Measurements from ENCODE around the gene E2F6. TPM values are rescaled to one million over a fixed set of nuclear protein-coding genes. Genes with fewer than 3 reads are reported as not detected.
"Not testable (repeated sequence)": the region's sequence is repeated elsewhere in the genome, so short reads cannot be mapped to it uniquely, and the experiment has no call there.

Gene E2F6
- total RNA-seq, 1 donor from 2014 or later = 22.1 TPM

DNA sequence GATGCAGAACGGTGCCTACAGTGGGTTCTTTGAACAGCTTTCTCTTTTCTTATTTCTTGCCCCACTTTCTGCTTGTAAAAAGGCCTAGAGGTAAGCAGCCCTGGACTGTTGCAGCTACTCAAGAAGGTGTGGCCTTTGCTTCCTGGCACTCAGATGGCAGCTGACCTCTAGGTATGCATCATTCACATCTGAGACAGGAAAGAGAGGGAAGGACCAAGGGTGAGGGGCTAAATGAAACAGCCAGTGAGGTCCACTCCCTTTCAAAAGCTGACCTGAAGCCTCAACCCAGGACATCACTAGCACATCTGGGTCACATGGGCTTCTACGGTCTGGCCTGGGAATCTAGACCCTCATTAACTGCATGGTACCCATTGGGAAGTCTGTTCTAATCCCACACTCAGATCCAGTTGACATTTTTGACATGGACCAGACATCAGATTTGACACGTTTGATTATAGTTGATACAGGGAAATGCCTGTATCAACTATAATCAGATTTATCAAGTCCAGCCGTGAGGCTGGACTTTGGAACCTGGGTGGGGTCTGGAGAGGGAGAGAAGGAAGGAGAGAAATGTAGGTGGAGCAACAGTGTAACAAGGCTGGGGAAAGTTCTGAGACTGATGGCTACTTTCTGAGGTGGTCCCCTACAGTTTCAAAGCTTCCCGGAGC is 60.2 kb downstream of the E2F6 start:
- H3K4me1 ChIP-seq (ENCODE audit: insufficient read depth, low read length) = no peaks in the 10 kb centered on the region
- H3K4me2 ChIP-seq (ENCODE audit: low read length) = no peak overlapping the region
- Mint-ChIP-seq H3K36me3 (ENCODE audit: low read depth, unreplicated experiment) (no peaks in the 10 kb centered on the region), H3K27ac (ENCODE audit: unreplicated experiment) (no peak overlapping the region), H3K4me1 (ENCODE audit: low read depth, unreplicated experiment) (peaks cover 29% of the 10 kb centered on the region), H3K27me3 (ENCODE audit: low read depth, unreplicated experiment) (no peaks in the 10 kb centered on the region), H3K4me3 (ENCODE audit: unreplicated experiment) (no peak overlapping the region), H3K9me3 (ENCODE audit: unreplicated experiment) (peaks cover 6% of the 10 kb centered on the region)
- no peaks in the 10 kb centered on the region for H3K79me2 ChIP-seq (ENCODE audit: insufficient read depth, low read length)
- no peaks in the 10 kb centered on the region for H4K20me1 ChIP-seq (ENCODE audit: insufficient read depth, low read length)
- no peak overlapping the region for H3K4me3 ChIP-seq (ENCODE audit: insufficient read depth, low read depth, low read length)
- H3K27ac ChIP-seq (ENCODE audit: low read depth, low read length) = no peak overlapping the region
- no peak overlapping the region for H2AFZ ChIP-seq (ENCODE audit: low read depth, low read length)
- no peaks in the 10 kb centered on the region for H3K27me3 ChIP-seq (ENCODE audit: insufficient read depth, low read length)
- no peak for TF ChIP-seq EZH2 (IDR thresholded peaks at IDR 0.05; ENCODE audit: insufficient read depth, low read length)
- TF ChIP-seq, protein P1, sequence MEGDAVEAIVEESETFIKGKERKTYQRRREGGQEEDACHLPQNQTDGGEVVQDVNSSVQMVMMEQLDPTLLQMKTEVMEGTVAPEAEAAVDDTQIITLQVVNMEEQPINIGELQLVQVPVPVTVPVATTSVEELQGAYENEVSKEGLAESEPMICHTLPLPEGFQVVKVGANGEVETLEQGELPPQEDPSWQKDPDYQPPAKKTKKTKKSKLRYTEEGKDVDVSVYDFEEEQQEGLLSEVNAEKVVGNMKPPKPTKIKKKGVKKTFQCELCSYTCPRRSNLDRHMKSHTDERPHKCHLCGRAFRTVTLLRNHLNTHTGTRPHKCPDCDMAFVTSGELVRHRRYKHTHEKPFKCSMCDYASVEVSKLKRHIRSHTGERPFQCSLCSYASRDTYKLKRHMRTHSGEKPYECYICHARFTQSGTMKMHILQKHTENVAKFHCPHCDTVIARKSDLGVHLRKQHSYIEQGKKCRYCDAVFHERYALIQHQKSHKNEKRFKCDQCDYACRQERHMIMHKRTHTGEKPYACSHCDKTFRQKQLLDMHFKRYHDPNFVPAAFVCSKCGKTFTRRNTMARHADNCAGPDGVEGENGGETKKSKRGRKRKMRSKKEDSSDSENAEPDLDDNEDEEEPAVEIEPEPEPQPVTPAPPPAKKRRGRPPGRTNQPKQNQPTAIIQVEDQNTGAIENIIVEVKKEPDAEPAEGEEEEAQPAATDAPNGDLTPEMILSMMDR (IDR thresholded peaks at IDR 0.05; ENCODE audit: insufficient read depth, low read depth, low read length) = no peak
- H3K9me3 ChIP-seq (ENCODE audit: insufficient read depth, low read depth, low read length) = no peaks in the 10 kb centered on the region
- H3K36me3 ChIP-seq (ENCODE audit: insufficient read depth, low read length) = no peaks in the 10 kb centered on the region
- no peak overlapping the region for H3K9ac ChIP-seq (ENCODE audit: low read length)
- FAIRE-seq = no peak
- no peak for DNase-seq (ENCODE audit: low read depth)

DNA sequence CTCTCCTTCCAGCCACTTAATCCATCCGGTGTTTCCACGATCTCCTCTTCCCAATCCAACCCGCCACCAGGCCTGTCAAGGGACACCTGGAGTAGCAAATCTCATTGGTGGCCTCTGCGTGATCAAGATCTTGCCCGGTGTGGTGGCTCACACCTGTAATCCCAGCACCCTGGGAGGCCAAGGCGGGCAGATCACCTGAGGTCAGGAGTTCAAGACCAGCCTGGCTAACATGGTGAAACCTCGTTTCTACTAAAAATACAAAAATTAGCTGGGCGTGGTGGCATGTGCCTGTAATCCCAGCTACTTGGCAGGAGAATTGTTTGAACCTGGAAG is 60.9 kb downstream of the E2F6 start:
- H3K36me3 ChIP-seq (ENCODE audit: insufficient read depth, low read length); H2AFZ ChIP-seq (ENCODE audit: low read depth, low read length); H3K27ac ChIP-seq (ENCODE audit: low read depth, low read length); H4K20me1 ChIP-seq (ENCODE audit: insufficient read depth, low read length); DNase-seq (ENCODE audit: low read depth); H3K9me3 Mint-ChIP-seq (ENCODE audit: unreplicated experiment); H3K36me3 Mint-ChIP-seq (ENCODE audit: low read depth, unreplicated experiment); H3K27me3 Mint-ChIP-seq (ENCODE audit: low read depth, unreplicated experiment); H3K4me3 Mint-ChIP-seq (ENCODE audit: unreplicated experiment); H3K4me2 ChIP-seq (ENCODE audit: low read length); H3K4me3 ChIP-seq (ENCODE audit: insufficient read depth, low read depth, low read length); H3K79me2 ChIP-seq (ENCODE audit: insufficient read depth, low read length); H3K27me3 ChIP-seq (ENCODE audit: insufficient read depth, low read length); H3K4me1 ChIP-seq (ENCODE audit: insufficient read depth, low read length); H3K27ac Mint-ChIP-seq (ENCODE audit: unreplicated experiment); FAIRE-seq; H3K9ac ChIP-seq (ENCODE audit: low read length); H3K9me3 ChIP-seq (ENCODE audit: insufficient read depth, low read depth, low read length): not testable (repeated sequence)
- peaks cover 23% of the 10 kb centered on the region for H3K4me1 Mint-ChIP-seq (ENCODE audit: low read depth, unreplicated experiment)

DNA sequence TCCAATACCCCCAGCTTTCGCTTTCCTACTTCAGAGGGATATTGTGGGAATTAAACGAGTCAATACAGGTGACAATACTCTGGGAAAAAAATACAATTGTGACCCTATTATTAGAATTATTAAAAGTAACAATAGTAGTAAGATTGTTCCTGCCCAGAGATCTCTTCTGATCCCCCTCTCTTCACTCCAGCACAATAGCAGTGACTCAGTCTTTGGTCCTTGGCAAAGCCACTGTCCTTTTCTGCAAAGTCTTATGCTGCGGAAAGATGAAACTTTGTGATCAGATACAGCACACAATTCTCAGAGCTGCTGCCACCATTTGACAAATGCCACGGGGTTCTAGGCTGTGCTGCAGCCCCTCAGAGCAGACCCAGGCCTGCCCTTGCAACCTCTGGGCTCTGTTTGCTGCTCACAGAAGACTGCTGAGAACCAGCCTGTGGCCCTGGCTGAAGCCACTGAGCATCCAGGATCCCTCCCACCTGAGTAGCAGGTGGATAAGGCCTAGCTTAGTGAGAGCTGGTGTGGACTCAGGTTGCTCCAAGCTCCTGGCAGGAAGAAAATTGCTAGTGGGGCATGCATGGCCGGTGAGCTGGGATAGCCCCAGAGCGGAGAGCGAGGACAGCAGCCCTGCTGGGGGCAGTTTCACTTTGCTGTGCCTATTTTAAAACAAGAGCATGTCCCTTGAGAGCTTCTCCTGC is 61.4 kb downstream of the E2F6 start:
- FAIRE-seq = no peak

More for the DNA sequence above, 61.4 kb downstream of the E2F6 start:
- Histone ChIP-seq H3K27me3 (ENCODE audit: insufficient read depth, low read length) (no peaks in the 10 kb centered on the region), H3K4me1 (ENCODE audit: insufficient read depth, low read length) (no peaks in the 10 kb centered on the region), H3K27ac (ENCODE audit: low read depth, low read length) (no peak overlapping the region), H2AFZ (ENCODE audit: low read depth, low read length) (peak overlapping the region; percentile 54), H3K36me3 (ENCODE audit: insufficient read depth, low read length) (no peaks in the 10 kb centered on the region), H4K20me1 (ENCODE audit: insufficient read depth, low read length) (no peaks in the 10 kb centered on the region), H3K9me3 (ENCODE audit: insufficient read depth, low read depth, low read length) (no peaks in the 10 kb centered on the region), H3K4me2 (ENCODE audit: low read length) (no peak overlapping the region), H3K4me3 (ENCODE audit: insufficient read depth, low read depth, low read length) (no peak overlapping the region), H3K79me2 (ENCODE audit: insufficient read depth, low read length) (no peaks in the 10 kb centered on the region), H3K9ac (ENCODE audit: low read length) (no peak overlapping the region)
- no peak for DNase-seq (ENCODE audit: low read depth)
- H3K4me3 Mint-ChIP-seq (ENCODE audit: unreplicated experiment) = no peak overlapping the region
- TF ChIP-seq, protein P1 (IDR thresholded peaks at IDR 0.05; ENCODE audit: insufficient read depth, low read depth, low read length) = no peak
- TF ChIP-seq EZH2 (IDR thresholded peaks at IDR 0.05; ENCODE audit: insufficient read depth, low read length) = no peak
- H3K36me3 Mint-ChIP-seq (ENCODE audit: low read depth, unreplicated experiment) = no peaks in the 10 kb centered on the region
- H3K27ac Mint-ChIP-seq (ENCODE audit: unreplicated experiment) = no peak overlapping the region
- H3K9me3 Mint-ChIP-seq (ENCODE audit: unreplicated experiment) = peaks cover 7% of the 10 kb centered on the region
- peaks cover 1% of the 10 kb centered on the region for H3K27me3 Mint-ChIP-seq (ENCODE audit: low read depth, unreplicated experiment)
- H3K4me1 Mint-ChIP-seq (ENCODE audit: low read depth, unreplicated experiment) = peaks cover 19% of the 10 kb centered on the region

Measured in astrocyte (in vitro differentiated cells and primary cell).